RWPE1 (cell line): Measurements from ENCODE around the gene LDLRAD4.
A peak's percentile ranks its signal among the peaks of the same experiment; 100 is the strongest.

Experiments
- CTCF ChIA-PET: fragments of 350-600 bp; sonication (Branson Sonifier 250); formaldehyde crosslinking; extraction: SDS; loops from one replicate; lab custom pipeline; 2021; lab: Yijun Ruan, JAX
- POLR2A ChIA-PET: fragments of 400-600 bp; formaldehyde crosslinking; extraction: SDS; loops from one replicate; lab custom pipeline; 2020; ENCODE audit warnings: antibody characterized with exemption; ENCODE audit not compliant: low non-redundant PET; lab: Yijun Ruan, JAX
- DNase-seq: peaks from one replicate; pipeline ENCODE4 v3.0.0; 2012; ENCODE audit warnings: low spot score
- H3K27ac ChIP-seq: fragments of 450-650 bp; 2 replicates; pipeline ENCODE4 v1.5.1; 2017
- TF ChIP-seq, protein P1 (sequence below): fragments of 450-650 bp; conservative IDR thresholded peaks from 2 replicates; pipeline ENCODE4 v1.5.1; 2017; ENCODE audit warnings: low read depth, mild to moderate bottlenecking

The LDLRAD4 gene

DNA sequence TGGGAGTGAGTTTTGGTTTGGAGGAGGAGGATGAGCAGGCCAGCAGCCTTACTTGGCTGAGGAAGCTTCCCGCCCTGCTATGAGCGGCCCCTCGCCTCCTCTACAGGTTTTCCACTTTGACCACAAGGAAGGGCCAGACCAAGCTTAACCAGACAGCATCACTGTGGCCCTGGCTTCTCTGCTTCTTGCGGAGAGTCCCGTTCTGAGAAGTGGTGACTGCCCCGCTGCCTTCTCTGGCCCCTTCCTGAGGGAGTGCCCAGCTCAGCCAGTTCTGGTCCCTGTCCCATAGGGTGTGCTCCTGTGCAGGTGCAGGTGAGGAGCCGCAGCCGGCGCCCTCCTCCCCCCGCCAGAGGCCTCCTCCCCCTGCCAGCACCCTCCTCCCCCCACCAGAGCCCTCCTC is 406.8 kb downstream of the LDLRAD4 start:
- POLR2A ChIA-PET, result no interaction called here
- TF ChIP-seq, protein P1, sequence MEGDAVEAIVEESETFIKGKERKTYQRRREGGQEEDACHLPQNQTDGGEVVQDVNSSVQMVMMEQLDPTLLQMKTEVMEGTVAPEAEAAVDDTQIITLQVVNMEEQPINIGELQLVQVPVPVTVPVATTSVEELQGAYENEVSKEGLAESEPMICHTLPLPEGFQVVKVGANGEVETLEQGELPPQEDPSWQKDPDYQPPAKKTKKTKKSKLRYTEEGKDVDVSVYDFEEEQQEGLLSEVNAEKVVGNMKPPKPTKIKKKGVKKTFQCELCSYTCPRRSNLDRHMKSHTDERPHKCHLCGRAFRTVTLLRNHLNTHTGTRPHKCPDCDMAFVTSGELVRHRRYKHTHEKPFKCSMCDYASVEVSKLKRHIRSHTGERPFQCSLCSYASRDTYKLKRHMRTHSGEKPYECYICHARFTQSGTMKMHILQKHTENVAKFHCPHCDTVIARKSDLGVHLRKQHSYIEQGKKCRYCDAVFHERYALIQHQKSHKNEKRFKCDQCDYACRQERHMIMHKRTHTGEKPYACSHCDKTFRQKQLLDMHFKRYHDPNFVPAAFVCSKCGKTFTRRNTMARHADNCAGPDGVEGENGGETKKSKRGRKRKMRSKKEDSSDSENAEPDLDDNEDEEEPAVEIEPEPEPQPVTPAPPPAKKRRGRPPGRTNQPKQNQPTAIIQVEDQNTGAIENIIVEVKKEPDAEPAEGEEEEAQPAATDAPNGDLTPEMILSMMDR, result no peak
- H3K27ac ChIP-seq, result no peak overlapping the region
- DNase-seq, result no peak
- CTCF ChIA-PET, result no interaction called here

DNA sequence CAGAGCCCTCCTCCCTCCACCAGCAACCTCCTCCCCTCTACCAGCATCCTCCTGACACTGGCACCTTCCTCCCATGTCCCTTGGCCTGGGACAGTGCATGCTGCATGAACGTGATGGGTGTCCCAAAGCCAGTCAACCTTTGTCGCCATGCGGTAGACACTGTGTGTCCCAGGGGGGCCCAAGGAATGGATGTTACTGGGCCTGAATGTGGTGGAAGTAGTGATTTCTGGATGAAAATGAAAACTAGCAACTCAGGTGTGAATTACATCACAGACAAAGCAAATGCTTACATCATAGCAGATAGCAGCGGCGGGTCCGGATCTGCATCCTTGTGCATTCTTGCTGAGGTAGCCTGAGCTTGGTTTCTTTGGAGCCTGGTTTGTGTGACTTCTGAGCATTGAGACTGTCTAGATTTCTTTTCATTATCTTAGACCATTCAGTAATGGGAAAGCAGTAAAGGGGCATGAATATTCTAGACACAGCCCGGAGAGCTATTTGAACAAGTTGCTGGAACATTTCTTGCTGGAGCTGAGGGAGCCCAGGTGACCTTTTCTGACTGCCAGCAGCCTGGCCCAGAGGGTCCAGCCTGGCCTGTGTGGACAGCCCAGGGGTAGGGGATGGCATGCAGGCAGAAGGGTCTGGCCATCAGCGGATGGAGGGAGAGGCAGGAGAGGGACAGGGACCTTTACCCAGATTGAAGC is 407.4 kb downstream of the LDLRAD4 start:
- no peak overlapping the region for H3K27ac ChIP-seq
- ChIA-PET POLR2A (no interaction called here), CTCF (no interaction called here)
- DNase-seq, result no peak
- TF ChIP-seq, protein P1, result no peak

DNA sequence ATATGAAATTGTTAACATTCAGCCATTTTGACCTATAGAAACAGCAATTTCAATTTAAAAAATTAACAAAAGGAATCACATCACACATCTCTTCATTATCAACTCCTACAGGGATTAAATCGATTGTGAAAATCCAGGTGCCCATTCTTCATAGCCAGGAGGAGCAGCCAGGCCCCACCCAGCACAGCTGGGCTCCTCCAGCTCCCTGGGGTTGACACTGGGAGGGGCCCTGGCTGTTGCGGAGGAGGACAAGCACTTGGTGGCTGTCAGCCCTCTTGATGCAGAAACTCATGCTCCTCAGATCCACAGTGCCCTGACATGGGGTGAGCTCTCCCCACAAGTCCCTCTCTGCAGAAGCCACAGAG is 408.0 kb downstream of the LDLRAD4 start:
- TF ChIP-seq, protein P1, result no peak
- H3K27ac ChIP-seq, result no peak overlapping the region
- DNase-seq, result no peak
- ChIA-PET POLR2A (no interaction called here), CTCF (interaction anchor here (0.7 kb wide), 1 partner anchor 117 kb away, joined by 4 read pairs; no protein-coding TSS in a partner anchor)

DNA sequence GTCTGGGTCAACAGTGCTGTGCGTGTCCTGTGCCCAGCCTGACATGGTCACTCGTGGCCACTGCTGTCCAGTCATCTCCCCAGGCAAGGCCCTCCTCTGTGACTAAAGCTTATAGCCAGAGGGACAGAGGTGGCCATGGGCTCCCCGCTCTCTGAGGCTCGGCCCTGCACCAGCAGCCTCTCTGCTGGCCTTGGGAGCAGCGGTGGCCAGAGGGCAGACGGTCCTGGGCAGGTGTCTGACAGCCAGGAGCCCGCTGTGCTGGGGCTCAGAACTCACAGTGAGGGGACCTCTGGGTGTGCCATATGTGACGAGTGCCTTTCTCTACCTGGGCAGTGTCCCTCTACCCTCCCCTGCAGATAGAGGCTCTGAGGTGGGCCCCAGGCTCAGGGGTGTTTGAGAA is 409.1 kb downstream of the LDLRAD4 start:
- POLR2A ChIA-PET, result no interaction called here

DNA sequence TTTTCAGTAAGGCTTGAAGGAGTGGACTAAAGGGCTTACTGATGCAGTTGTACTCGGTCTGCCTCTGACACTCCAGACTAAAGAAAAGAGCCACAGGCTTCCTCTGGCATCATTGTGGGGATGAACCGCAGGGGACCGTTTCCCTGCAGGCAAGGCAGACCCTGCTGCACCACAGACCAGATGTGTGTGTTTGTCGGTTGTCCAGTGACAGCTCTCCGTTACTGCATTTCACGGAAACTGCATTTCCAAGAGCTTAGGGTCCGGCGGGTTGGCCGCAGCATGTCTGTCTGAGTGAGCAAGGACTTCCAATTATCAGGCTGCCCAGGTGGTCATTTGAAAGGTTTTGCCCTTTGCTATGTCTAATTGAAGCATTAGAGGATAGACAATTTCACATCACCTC is 409.7 kb downstream of the LDLRAD4 start:
- CTCF ChIA-PET, result no interaction called here
- H3K27ac ChIP-seq, result no peak overlapping the region
- TF ChIP-seq, protein P1, result no peak
- no peak for DNase-seq
- POLR2A ChIA-PET, result no interaction called here

More for the DNA sequence above, 409.1 kb downstream of the LDLRAD4 start:
- TF ChIP-seq, protein P1, result no peak
- no peak overlapping the region for H3K27ac ChIP-seq
- CTCF ChIA-PET, result no interaction called here
- no peak for DNase-seq

DNA sequence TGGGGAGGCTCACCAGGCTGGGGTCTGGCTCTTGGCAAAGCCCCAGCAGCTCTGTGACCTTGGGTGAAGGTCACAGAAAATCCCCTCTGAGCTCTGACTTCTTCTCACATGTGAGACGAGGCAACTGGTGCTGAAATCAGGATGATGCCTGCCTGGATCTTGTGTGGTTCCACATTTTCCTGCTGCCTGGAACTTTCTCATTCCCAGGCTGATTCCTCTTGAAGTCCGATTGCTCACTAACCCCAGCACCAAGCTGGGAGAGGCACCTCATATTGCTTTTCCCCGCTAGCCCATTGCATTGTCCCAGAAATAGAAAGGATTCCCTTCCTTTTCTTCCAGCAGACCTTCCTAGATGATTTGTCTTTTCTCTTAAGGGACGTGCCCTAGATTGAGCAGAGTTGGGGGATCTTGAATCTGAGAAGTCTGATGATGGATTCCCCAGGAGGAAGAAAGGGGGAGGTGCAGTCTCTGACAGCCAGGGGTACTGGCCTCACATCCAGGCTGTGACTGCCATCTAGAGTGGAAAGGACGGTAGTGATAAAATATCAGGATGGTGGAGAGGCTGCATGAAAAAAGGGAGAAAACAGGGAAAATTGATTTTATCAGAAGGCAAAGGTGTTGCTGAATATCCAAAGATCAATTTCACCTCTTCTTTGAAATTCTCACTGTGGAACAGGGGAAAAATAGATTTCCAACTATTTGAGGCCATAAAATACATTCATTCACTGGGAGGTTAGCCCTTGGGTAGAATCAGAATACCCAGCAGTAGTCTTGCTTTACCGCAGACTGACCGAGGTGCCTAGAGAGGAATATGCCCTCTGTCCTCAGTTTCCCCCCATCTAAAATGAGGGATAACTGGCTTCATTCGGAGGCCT is 411.5 kb downstream of the LDLRAD4 start:
- ChIA-PET POLR2A (no interaction called here), CTCF (interaction anchor here (0.6 to 0.8 kb wide), 5 partner anchors 70 to 1663 kb away, joined by 3 to 5 read pairs (median 3); no protein-coding TSS in a partner anchor)
- no peak overlapping the region for H3K27ac ChIP-seq
- TF ChIP-seq, protein P1, result peak; percentile 64
- peak; percentile 78 for DNase-seq
